SK-N-SH (cell line): ENCODE results near the gene NUDT22.

Experiments used
- GABPA ChIP-seq: IDR thresholded peaks from 2 replicates; pipeline ENCODE4 v1.4.0; 2012; ENCODE audit warnings: low read depth, mild to moderate bottlenecking
- RCOR1 ChIP-seq: fragments of 150-350 bp; IDR thresholded peaks from 2 replicates; pipeline ENCODE4 v1.6.1; 2017; ENCODE audit warnings: antibody characterized with exemption, low read length
- RFX5 ChIP-seq: IDR thresholded peaks from 2 replicates; pipeline ENCODE4 v1.6.1; 2012; ENCODE audit warnings: mild to moderate bottlenecking, improper control_type of control experiment, low read length
- SIN3A ChIP-seq: IDR thresholded peaks from 2 replicates; pipeline ENCODE4 v1.6.1; 2012; ENCODE audit warnings: low read depth, mild to moderate bottlenecking, low read length, moderate library complexity, borderline replicate concordance
- SMC3 ChIP-seq: IDR thresholded peaks from 2 replicates; pipeline ENCODE4 v1.6.1; 2012; ENCODE audit warnings: low read depth, low read length, improper control_type of control experiment
- TEAD4 ChIP-seq: IDR thresholded peaks from 2 replicates; pipeline ENCODE4 v1.4.0; 2012; ENCODE audit warnings: mild to moderate bottlenecking, borderline replicate concordance; ENCODE audit not compliant: insufficient read depth
- TF ChIP-seq, protein P1 (sequence below): IDR thresholded peaks from 2 replicates; pipeline ENCODE4; 2012
- TF ChIP-seq, protein P2 (sequence below): fragments of 200-600 bp; sonication (generic); IDR thresholded peaks from 2 replicates; pipeline ENCODE4 v1.6.1; 2017; ENCODE audit warnings: antibody characterized with exemption, mild to moderate bottlenecking, moderate library complexity
- TF ChIP-seq, protein P3 (sequence below): IDR thresholded peaks from 2 replicates; pipeline ENCODE4 v1.4.0; 2012; ENCODE audit warnings: low read depth

DNA sequence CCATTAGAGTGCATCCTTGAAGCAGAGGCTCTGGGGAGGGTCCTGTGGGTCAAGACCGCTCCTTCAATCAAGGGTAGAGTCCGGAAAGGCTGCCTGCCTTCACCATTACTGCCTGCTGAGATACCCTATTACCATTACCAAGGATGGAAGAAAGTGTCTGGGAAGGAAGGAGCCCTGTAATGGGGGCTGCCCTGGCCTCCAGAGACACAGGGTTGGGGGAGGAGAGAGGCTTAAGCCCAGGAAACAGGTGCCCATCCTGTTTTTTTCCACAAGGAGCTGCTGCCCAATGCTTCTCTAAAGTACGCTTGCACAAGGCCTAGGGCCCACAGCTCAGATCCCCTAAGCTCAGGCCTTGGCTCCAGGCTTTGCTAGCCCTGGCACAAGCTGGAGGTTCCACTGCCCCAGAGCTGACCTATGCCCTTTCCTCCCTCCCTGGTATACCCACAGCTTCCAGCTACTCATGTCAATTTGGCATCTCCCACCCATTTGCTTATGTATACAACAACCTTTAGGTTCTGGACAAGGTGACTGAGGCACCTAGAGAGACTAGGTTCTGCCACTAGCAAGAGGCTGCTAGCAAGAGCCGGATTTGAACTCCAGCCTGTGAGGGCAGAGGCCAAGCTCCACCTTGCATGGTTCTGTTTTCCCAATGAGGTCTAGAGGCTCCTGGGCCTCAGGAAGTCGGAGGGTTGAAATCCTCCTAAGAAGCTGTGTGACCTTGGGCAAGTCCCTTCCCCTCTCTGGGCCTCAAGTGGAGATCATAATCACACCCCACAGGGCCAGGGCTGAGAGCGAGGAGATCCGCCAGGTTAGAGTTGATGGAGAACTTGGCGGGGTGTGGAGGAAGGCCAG lies 23.7 kb downstream of the NUDT22 start:
- TF ChIP-seq, protein P1, sequence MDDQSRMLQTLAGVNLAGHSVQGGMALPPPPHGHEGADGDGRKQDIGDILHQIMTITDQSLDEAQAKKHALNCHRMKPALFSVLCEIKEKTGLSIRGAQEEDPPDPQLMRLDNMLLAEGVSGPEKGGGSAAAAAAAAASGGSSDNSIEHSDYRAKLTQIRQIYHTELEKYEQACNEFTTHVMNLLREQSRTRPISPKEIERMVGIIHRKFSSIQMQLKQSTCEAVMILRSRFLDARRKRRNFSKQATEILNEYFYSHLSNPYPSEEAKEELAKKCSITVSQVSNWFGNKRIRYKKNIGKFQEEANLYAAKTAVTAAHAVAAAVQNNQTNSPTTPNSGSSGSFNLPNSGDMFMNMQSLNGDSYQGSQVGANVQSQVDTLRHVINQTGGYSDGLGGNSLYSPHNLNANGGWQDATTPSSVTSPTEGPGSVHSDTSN: no peak
- TF ChIP-seq RCOR1 (no peak), SMC3 (no peak), RFX5 (no peak), TEAD4 (no peak), SIN3A (no peak), GABPA (no peak)
- TF ChIP-seq, protein P2, sequence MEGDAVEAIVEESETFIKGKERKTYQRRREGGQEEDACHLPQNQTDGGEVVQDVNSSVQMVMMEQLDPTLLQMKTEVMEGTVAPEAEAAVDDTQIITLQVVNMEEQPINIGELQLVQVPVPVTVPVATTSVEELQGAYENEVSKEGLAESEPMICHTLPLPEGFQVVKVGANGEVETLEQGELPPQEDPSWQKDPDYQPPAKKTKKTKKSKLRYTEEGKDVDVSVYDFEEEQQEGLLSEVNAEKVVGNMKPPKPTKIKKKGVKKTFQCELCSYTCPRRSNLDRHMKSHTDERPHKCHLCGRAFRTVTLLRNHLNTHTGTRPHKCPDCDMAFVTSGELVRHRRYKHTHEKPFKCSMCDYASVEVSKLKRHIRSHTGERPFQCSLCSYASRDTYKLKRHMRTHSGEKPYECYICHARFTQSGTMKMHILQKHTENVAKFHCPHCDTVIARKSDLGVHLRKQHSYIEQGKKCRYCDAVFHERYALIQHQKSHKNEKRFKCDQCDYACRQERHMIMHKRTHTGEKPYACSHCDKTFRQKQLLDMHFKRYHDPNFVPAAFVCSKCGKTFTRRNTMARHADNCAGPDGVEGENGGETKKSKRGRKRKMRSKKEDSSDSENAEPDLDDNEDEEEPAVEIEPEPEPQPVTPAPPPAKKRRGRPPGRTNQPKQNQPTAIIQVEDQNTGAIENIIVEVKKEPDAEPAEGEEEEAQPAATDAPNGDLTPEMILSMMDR: no peak
- TF ChIP-seq, protein P3, sequence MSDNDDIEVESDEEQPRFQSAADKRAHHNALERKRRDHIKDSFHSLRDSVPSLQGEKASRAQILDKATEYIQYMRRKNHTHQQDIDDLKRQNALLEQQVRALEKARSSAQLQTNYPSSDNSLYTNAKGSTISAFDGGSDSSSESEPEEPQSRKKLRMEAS: no peak
